22Rv1 (cell line): ENCODE data around the gene SIGLEC9.

Experiments
- CTCF ChIP-seq: fragments of 450-650 bp; IDR thresholded peaks from 2 replicates; pipeline ENCODE4 v1.5.1; 2017; ENCODE audit warnings: mild to moderate bottlenecking
- ZFX ChIP-seq: fragments of 450-650 bp; IDR thresholded peaks from 2 replicates; pipeline ENCODE4 v1.6.1; 2017; ENCODE audit warnings: antibody characterized with exemption, borderline replicate concordance

DNA sequence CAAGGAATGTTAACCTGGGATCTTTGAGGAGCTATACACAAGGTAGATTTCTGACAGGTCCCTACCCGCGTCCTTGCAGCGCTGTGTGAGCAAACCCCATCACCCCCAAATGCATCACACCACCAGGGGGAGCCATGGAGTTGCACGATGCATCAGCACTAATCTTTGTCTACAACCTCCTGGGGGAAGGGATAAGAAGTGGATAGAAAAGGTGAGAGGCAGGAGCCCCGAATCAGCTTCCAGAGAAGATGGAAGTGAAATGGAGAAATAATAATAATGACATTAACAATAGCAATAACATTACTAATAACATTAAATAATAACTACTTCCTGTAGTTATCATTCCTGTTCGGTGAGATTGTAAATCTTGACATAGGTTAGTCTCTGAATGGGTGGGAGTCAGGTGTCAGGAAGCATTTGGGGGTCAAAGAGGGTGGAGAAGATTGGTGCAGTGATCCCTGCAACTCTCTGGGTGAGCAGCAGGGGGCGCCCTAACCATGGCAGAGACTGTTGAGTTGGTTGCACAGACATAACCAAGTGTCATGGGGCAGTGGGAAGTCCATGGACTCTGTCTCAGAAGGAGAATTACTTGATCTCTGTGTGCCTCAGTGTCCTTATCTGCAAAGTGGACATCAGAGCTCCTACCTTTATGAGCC, 33.9 kb downstream of the SIGLEC9 start:
- TF ChIP-seq CTCF (peak; percentile 93), ZFX (no peak)
